GM19238 (cell line): ENCODE data around the gene PROK1.
"Not testable (repeated sequence)": the region's sequence is repeated elsewhere in the genome, so short reads cannot be mapped to it uniquely, and the experiment has no call there.

Experiments used
- DNase-seq: peaks from one replicate; pipeline ENCODE4 v3.0.0; 2011; ENCODE audit warnings: low spot score; ENCODE audit not compliant: insufficient read length

PROK1 gene

DNA sequence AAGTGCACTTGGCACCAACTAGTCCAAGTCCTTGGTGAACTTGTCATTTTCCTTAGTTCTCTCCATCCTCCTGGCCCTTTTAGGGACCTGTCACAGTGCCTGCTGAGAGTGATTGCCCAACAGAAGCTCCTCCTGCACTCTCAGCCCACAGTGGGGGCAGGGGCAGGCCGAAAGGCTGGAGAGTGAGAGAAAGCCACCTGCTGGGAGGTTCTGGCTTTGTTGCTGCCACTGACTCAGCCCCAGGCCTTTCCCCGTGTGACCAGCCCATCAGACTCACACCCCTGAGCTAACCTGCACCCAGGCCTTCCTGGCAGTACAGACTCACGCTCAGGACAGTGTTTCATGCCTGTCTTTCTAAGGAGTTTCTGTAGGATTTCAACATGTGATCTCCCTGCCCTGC, 17.1 kb upstream of the PROK1 start:
- DNase-seq = no peak

DNA sequence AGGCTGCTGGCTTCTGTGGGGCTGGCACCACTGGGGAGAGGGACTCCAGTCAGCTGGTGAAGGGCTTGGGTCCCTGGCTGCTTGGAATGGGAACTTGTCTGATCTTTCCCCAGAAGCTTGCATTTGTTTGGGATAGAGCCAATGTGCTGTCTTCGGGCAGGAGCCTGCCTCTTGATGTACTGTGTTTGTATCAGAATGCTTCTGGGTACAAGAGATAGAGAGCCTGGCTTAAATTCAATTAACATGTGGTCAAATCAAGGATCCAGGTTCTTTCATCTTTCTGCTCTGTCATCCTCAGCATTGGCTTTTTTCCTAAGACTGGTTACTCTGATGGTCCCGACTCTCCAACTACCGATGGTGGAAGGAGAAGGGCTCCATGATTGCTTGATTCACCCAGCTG, 16.0 kb upstream of the PROK1 start:
- DNase-seq = no peak

DNA sequence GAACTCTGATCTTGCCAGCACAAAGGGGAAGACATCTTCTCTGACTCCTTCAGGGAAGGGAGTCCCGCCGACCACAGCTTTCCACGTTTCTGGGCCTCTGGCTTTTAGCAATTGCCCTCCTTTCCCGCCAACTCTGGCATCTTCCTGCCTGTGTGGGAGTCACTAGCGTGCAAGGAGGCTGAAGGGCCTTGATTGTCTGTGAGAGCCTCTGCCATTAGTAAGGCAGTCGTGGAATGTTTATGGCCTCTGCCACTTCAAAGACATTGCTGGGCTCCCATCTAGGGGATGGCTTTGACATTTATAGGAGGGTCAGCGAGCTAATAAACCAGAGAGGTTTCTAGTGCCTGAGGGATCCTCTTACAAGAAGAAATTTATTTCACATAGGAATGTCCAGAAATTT, 14.3 kb upstream of the PROK1 start:
- no peak for DNase-seq

- not testable (repeated sequence) for DNase-seq
Measured at GRCh38 chr1:110437645-110438299, 13.2 kb upstream of the PROK1 start.

DNA sequence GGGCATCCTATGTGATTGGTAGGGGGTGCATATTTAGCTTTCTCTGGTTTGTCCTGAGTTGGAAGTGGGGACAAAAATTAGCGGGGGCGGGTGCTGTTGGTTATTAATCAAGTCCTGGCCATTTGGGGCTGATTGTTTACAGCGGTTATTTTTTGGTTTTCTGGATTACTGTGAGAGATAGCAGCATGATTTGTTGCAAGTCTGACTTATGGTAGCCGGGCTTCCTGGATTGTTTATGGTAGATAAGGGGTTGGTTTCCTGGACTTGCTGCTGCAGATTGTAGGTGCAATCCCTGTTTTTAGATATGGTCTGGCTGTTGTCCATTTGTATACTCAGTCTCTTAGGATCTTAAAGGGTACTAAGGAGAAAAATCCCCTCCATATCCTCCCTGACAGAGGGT, 12.1 kb upstream of the PROK1 start:
- DNase-seq = no peak

- DNase-seq = not testable (repeated sequence)
Measured at GRCh38 chr1:110439873-110440272, 11.1 kb upstream of the PROK1 start.

GRCh38 chr1:110440877-110441276, 10.1 kb upstream of the PROK1 start:
- DNase-seq = no peak

DNA sequence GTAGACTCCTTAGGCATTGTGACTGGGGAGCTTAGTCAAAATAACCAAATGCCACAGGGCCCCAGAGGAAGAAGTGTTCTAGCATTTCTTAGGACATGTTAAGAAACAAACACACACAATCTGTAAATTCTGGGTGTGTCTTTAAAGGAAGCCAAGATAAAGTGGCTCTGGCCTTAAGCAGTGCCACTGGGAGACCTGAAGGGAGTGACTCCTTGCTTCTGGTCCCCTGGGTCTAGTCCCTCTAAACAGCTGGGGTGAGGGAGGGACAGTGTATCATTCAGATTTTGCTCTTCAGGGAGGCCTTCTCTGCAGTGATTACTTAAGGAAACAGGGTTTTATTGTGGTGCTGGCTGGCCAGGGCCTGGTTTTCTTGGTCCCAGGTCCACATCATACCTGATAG, 9.1 kb upstream of the PROK1 start:
- DNase-seq = no peak

GRCh38 chr1:110443451-110443850, 7.5 kb upstream of the PROK1 start:
- DNase-seq = no peak

DNA sequence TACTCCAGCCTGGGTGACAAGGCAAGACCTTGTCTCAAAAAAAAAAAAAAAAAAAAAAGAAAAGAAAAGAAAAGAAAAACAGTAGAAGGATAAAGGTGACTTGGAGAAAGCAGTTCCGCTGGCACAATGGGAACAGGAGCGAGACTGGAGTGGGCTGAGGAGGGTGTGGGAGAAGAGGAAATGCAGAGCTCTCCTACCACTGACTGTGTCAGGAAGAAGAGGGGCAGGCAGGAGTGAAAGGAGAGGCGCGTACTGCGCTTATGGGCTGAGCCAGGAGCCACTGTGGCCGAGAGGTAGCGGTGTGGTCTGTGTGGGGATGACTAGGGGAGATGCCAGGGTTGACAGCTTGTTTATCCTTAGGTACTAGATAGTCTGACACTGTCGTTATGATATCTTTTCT, 6.4 kb upstream of the PROK1 start:
- no peak for DNase-seq

DNA sequence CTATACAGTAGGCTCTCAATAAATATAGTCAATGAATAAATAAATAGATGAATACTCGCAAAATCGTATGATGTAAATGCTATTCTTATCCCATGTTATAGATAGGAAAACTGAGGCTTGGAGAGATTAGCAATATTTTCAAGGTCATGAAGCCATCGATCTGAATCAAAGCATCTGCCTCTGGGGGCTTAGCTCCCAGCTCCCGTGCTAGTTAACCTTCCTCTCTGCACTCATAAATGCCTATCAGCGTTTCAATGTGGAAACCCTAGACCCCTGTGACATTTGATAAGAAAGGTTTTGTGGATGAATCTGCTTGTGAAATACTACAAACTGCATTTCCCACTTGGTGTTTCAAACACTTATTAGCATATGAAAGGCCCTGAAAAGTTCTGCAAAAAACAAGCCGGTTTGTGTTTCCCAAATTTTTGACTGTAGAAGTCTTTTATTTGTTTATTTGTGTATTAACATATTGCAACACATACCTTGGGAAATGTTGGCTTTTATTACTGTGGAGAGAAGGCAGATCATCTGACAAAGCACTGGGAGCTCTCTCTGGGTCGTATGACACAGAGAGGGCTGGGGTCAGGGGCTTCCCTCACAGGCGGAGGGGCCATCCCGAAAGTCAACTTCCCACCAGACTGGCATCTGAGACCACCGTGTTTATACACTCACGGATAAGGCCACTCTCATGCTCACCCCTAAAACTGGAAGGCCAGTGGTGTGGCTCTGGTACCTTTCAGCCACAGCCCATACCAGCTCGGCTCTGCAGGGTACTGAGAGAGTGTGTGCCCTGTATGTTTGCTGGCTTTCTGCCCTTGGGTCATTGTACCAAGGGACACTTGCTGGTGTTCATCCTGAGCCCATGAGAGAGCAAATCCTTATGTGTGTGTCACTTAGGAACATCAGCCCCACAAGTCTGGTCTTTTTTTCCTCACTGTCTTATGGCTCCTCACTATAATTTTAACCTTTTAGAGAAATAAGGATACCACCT, 993 bp upstream of the PROK1 start:
- DNase-seq = no peak

DNA sequence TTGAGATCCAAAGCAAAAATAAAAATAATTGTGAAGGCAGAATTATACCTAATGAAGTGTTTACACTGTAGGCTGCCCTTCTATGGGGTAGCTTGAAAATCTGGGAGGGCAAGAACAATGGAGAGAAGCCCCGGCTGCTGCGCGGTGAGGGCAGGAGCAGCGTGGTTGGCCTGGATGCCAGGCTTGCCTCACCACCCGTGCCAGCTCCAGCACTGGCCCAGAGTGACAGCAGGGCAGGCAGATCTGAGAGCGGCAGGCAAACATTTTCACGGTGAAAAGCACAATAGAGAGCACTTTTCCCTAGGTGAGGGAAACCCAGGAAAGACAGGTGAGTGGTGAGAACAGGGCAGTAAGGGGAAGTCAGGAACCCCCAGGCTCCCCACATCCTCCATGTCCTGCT, 1.4 kb downstream of the PROK1 start:
- no peak for DNase-seq

- DNase-seq = no peak
Measured at GRCh38 chr1:110453829-110454228, 2.9 kb downstream of the PROK1 start.

GRCh38 chr1:110454328-110454727, 3.4 kb downstream of the PROK1 start:
- DNase-seq = no peak

DNA sequence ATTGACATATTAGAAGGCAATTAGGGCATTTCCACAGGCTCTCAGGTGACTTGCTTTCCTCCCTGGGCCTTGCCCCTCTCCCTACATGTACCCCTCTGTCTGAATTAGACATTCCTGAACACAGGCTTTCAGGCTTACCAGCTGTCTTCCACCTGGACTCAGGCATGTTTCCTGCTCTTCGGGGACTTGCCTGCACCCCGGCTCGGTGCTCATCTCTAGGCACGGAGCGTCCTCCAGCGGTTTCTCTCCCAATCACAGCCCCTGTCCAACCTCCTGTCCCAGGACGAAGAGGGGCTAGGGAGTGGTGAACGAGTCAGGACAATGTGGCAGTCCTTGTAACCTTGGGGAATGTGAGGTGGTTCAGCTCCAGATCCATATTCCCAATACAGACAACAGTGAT, 4.2 kb downstream of the PROK1 start:
- no peak for DNase-seq

DNA sequence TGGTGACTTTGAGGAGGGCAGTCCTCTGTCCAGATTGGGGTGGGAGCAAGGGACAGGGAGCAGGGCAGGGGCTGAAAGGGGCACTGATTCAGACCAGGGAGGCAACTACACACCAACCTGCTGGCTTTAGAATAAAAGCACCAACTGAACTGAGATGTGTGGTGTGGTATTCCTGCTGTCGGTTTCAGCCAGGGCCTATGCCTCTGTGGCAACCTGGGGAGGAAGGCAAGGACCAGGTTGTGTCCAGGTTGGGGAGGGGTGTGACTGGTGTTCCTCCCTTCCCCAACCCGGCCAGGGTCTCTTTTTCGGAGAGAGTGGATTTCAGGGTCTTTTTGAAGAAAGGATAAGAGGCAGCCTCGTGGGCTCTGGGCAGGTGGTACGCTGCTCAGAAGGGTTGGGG, 6.3 kb downstream of the PROK1 start:
- DNase-seq = no peak

DNA sequence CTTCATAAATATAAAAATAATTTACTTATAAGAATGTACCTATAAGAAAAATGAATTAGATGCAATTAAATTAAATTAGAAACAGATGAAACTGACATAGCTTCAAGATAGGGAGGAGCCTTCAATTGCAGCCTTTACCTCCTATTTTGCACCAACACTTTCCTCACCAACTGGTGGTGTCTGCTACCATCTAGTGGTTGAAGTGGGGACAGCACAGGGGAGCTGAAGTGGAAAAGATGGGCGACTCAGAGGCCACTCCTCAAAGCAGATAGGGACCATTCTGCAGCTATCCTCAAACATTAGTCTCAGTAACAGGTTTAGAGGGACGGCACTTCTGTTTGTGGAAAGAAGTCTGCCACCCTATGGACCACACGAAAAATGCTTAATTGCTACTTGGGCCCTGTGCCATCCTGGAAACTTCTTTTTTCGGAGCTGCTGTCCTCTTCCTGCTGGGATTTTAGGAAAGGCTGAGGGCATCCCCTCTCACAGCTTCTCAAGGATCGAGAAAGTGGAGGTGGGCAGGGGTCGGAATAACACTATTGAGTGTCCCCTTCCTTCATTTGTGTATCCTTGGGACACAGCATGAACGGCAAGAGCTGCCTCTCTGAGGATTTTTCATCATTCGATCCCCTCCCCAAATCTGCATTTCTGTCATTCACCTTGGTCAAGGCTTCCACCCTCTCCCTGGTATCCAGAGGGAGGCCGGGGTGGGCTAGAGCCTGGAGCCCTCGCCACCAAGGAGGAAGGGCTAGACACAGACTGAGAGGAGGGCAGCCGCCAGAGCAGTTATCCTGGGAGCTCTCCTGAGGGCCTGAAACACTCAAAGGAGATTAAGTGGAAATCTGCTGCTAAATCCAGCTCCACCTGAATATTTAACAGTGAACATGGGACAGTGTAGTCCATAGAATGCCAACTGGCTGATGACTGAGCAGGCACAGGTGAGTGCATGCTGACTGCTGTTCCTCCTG, 9.6 kb downstream of the PROK1 start:
- peak; percentile 71 for DNase-seq

GRCh38 chr1:110462093-110462492, 11.1 kb downstream of the PROK1 start:
- DNase-seq = no peak

GRCh38 chr1:110462964-110463363, 12.0 kb downstream of the PROK1 start:
- no peak for DNase-seq

DNA sequence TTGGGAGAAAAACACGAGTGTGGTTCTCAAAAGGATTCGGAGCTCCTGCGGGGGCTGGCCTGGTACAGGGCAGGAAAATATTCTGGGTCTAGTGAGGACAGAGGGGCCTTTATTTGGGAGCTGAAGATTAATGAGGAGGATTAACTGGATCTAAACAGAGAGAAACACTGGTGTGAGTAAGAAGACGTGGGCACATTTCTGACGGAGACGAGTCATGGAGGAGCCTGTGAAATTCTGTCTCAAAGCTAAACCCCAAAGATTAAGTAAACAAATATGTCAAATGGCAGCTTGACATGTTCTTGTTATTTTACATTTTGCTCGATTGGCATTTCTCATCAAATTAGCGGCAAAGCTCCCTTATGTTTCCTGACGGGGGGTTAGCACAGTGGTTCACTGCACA, 12.8 kb downstream of the PROK1 start:
- DNase-seq = no peak

- no peak for DNase-seq
Measured at GRCh38 chr1:110464340-110464739, 13.4 kb downstream of the PROK1 start.
